Measurements from ENCODE around the gene MYH10.

The MYH10 gene

GRCh38 chr17:8475227-8475626 lies 155.3 kb downstream of the MYH10 start:
- TF ChIP-seq CTCF (IDR thresholded peaks at IDR 0.05), result no peak

GRCh38 chr17:8474826-8475225 lies 155.7 kb downstream of the MYH10 start:
- Histone ChIP-seq H3K4me3 (no peak overlapping the region), H3K27ac (peak overlapping the region in 1 of 2 donors; percentile 22)
- no peak for DNase-seq (ENCODE audit: low spot score)
- TF ChIP-seq CTCF (IDR thresholded peaks at IDR 0.05), result no peak

More at GRCh38 chr17:8475227-8475626, 155.3 kb downstream of the MYH10 start:
- no peak overlapping the region for H3K4me3 ChIP-seq
- DNase-seq (ENCODE audit: low spot score), result no peak
- peak overlapping the region in 1 of 2 donors; percentile 22 for H3K27ac ChIP-seq

GRCh38 chr17:8473451-8474192 lies 156.9 kb downstream of the MYH10 start:
- H3K4me3 ChIP-seq, result no peak overlapping the region
- TF ChIP-seq CTCF (IDR thresholded peaks at IDR 0.05), result no peak
- DNase-seq (ENCODE audit: low spot score), result no peak
- H3K27ac ChIP-seq, result peak overlapping the region; percentile 66 to 78

- Histone ChIP-seq H3K27ac (peak overlapping the region; percentile 66 to 78), H3K4me3 (no peak overlapping the region)
- no peak for DNase-seq (ENCODE audit: low spot score)
- TF ChIP-seq CTCF (IDR thresholded peaks at IDR 0.05), result no peak
These were observed 157.9 kb downstream of the MYH10 start for GRCh38 chr17:8472663-8473062.

- H3K4me3 ChIP-seq, result peak overlapping the region; percentile 5
- no peak for TF ChIP-seq CTCF (IDR thresholded peaks at IDR 0.05)
- peak overlapping the region; percentile 0 to 78 for H3K27ac ChIP-seq
- no peak for DNase-seq (ENCODE audit: low spot score)
These were observed 160.0 kb downstream of the MYH10 start for GRCh38 chr17:8470447-8471047.

GRCh38 chr17:8469964-8470363 lies 160.6 kb downstream of the MYH10 start:
- no peak for DNase-seq (ENCODE audit: low spot score)
- no peak overlapping the region for H3K4me3 ChIP-seq
- peak overlapping the region; percentile 0 to 78 for H3K27ac ChIP-seq
- TF ChIP-seq CTCF (IDR thresholded peaks at IDR 0.05), result no peak

GRCh38 chr17:8468980-8469379 lies 161.5 kb downstream of the MYH10 start:
- Histone ChIP-seq H3K4me3 (no peak overlapping the region), H3K27ac (peak overlapping the region; percentile 6 to 17)
- no peak for DNase-seq (ENCODE audit: low spot score)
- TF ChIP-seq CTCF (IDR thresholded peaks at IDR 0.05), result no peak
